Tibial nerve (tissue), 4 donors: ENCODE measurements around the gene ZNF613.

Experiments used
- EP300 ChIP-seq, 2 donors: sonication (generic); formaldehyde crosslinking; IDR thresholded peaks; one replicate each; pipeline ENCODE4 v1.6.1; 2017; ENCODE audit warnings: antibody characterized with exemption in 2 of 2, mild to moderate bottlenecking in 1 of 2
- POLR2A ChIP-seq, 2 donors: fragments of 450-650 bp; IDR thresholded peaks; one replicate each; pipeline ENCODE4 v1.6.1; 2017; ENCODE audit warnings: antibody characterized with exemption in 2 of 2, mild to moderate bottlenecking in 2 of 2, moderate library complexity in 2 of 2
- TF ChIP-seq, protein P1 (sequence below), 5 experiments: fragments of 200-600 bp in 3 of 5; fragments of 450-650 bp in 2 of 5; sonication (generic) in 3 of 5; IDR thresholded peaks; one replicate each; pipeline ENCODE4 v1.5.1; 2016 to 2019; ENCODE audit warnings: antibody characterized with exemption in 5 of 5, mild to moderate bottlenecking in 3 of 5, moderate library complexity in 2 of 5

DNA sequence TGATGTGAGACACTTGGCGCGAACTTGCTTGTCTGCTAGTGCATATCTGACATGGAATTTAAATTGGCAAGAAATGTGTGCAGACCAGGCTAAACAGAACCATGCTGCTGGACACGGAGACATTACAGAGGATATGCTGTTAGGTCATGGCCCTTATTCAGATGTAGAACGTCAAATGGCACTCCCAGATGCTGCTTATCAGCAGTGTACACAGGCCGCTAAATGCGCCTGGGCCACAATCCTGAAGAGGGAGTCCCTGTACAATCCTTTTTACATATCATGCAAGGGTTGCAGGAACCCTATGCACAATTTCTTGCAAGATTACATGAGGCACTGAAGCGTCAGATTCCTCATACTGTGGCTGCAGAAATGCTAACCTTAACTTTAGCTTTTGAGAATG is 50.1 kb downstream of the ZNF613 start:
- TF ChIP-seq, protein P1, sequence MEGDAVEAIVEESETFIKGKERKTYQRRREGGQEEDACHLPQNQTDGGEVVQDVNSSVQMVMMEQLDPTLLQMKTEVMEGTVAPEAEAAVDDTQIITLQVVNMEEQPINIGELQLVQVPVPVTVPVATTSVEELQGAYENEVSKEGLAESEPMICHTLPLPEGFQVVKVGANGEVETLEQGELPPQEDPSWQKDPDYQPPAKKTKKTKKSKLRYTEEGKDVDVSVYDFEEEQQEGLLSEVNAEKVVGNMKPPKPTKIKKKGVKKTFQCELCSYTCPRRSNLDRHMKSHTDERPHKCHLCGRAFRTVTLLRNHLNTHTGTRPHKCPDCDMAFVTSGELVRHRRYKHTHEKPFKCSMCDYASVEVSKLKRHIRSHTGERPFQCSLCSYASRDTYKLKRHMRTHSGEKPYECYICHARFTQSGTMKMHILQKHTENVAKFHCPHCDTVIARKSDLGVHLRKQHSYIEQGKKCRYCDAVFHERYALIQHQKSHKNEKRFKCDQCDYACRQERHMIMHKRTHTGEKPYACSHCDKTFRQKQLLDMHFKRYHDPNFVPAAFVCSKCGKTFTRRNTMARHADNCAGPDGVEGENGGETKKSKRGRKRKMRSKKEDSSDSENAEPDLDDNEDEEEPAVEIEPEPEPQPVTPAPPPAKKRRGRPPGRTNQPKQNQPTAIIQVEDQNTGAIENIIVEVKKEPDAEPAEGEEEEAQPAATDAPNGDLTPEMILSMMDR (IDR thresholded peaks at IDR 0.05) = no peak
- TF ChIP-seq EP300 (IDR thresholded peaks at IDR 0.05) (no peak), POLR2A (IDR thresholded peaks at IDR 0.05) (no peak)
